ENCODE data around the gene PRKD1.

GRCh38 chr14:29712601-29713000 is 215.0 kb downstream of the PRKD1 start:
- no peak for TF ChIP-seq CTCF (IDR thresholded peaks at IDR 0.05)
- no peak for TF ChIP-seq POLR2A (IDR thresholded peaks at IDR 0.05)
